ENCODE data around the gene SNTB2. TPM values are rescaled to one million over a fixed set of nuclear protein-coding genes. Genes with fewer than 3 reads are reported as not detected.

The SNTB2 gene
- polyA plus RNA-seq, 1 experiment = 50.5 TPM

DNA sequence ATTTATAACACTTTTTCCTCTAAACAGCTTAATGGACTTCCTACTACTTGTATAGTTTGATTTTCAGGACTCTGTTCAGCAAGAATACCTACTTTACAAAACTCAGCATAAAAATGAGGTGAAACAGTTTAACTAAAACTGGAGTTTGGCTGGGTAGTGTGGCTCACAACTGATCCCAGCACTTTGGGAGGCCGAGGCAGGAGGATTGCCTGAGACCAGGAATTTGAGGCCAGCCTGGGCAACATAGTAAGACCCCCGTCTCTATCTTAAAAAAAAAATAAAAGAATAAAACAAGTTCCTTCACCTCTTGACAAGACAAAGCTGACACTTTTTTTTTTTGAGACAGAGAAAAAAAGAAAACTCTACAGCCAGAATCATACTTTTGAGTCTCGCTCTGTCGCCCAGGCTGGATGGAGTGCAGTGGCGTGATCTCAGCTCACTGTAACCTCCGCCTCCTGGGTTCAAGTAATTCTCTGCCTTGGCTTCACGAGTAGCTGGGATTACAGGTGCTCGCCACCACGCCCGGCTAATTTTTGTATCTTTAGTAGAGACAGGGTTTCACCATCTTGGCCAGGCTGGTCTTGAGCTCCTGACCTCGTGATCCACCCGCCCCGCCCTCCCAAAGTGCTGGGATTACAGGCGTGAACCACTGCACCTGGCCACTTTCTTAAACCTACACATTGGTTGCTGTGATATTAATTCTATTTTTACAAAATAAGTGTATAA, 140.8 kb downstream of the SNTB2 start:
- no peaks in the 10 kb centered on the region for H3K27me3 ChIP-seq (ENCODE audit: control insufficient read depth, insufficient read depth, low read length)
- ChIA-PET POLR2A (no interaction called here), CTCF (interaction anchor here (1.3 kb wide), 1 partner anchor 178 kb away, joined by 3 read pairs; no protein-coding TSS in a partner anchor)
- DNase-seq (ENCODE audit: low read depth) = no peak
- no peak overlapping the region for H3K4me3 ChIP-seq (ENCODE audit: low read depth, low read length)
- H3K36me3 ChIP-seq (ENCODE audit: control insufficient read depth, insufficient read depth, low read length) = peaks cover 19% of the 10 kb centered on the region
- TF ChIP-seq, protein P1, sequence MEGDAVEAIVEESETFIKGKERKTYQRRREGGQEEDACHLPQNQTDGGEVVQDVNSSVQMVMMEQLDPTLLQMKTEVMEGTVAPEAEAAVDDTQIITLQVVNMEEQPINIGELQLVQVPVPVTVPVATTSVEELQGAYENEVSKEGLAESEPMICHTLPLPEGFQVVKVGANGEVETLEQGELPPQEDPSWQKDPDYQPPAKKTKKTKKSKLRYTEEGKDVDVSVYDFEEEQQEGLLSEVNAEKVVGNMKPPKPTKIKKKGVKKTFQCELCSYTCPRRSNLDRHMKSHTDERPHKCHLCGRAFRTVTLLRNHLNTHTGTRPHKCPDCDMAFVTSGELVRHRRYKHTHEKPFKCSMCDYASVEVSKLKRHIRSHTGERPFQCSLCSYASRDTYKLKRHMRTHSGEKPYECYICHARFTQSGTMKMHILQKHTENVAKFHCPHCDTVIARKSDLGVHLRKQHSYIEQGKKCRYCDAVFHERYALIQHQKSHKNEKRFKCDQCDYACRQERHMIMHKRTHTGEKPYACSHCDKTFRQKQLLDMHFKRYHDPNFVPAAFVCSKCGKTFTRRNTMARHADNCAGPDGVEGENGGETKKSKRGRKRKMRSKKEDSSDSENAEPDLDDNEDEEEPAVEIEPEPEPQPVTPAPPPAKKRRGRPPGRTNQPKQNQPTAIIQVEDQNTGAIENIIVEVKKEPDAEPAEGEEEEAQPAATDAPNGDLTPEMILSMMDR (IDR thresholded peaks at IDR 0.05; ENCODE audit: insufficient read depth, low read depth, low read length) = no peak

DNA sequence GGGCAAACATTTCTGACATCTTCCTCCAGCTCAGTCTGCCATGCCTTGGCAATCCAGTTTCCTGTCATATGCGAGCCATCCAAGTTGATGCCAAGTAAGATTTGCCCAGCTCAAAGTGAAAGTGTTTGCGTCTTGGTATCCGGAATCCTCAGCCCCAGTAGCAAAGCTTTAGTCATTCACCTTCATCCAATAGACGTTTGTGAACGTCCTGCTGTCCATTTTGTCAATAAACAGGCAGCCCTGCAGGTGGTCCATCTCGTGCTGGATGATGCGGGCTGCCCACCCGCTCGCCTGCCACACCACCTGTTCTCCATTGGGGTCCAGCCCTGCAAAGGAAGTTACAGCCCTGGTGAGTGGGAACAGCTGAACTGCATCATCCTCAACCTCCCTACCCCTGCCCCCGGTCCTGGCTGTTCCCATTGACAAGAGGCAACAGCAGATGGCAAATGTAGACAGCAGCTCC, 141.9 kb downstream of the SNTB2 start:
- H3K27me3 ChIP-seq (ENCODE audit: control insufficient read depth, insufficient read depth, low read length) = no peaks in the 10 kb centered on the region
- H3K4me3 ChIP-seq (ENCODE audit: low read depth, low read length) = peak overlapping the region; percentile 83; the same call in 1 of the 2 replicates
- POLR2A ChIA-PET = no interaction called here
- H3K36me3 ChIP-seq (ENCODE audit: control insufficient read depth, insufficient read depth, low read length) = peaks cover 15% of the 10 kb centered on the region
- CTCF ChIA-PET = interaction anchor here (1.1 to 1.4 kb wide), 3 partner anchors 10 to 179 kb away, joined by 3 to 5 read pairs (median 3); partner anchors contain the start of genes COG8 and NIP7
- TF ChIP-seq, protein P1 (IDR thresholded peaks at IDR 0.05; ENCODE audit: insufficient read depth, low read depth, low read length) = no peak
- no peak for DNase-seq (ENCODE audit: low read depth)

DNA sequence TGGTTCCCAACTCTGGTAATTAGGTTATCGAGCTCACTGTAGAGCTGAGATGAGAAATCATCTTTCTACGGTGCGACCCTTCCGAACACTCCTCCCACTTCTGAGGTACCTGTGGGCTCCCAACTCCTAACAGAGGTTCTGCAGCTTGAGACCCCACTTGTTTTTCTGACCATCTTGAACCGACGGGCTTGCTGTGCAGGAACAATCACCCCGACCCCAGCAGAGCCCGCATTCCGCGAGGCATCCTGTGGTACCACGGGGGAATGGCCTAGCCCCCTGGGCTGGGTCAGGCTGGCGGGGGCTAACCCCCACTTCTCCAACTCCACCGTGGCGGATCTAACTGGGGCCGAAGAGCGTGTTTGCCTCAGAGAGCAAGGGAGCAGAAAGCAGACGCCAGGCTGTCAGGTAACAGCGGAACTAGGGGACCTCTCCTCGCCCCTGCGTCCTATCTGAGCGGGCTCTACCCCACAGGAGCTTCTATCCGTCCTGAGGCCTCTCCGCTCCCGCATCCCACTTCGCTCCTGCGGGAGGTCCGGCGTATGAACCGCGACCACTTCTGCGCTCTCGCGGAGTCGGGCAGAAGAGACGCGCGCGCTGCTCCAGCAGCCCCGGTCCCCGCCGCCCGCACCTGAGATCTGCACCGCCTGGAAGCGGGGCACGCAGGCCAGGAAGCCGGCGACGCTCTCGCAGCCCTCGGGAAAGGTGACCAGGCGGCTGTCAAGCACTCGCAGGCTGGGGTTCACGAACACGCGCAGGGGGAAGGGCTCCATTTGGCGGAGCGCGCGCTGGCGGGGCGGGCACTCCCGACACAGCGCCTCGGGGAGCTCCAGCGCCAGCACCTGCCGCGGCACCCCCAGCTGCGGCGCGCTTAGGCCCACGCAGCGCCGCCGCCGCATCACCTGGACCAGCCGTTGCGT, 142.7 kb downstream of the SNTB2 start:
- TF ChIP-seq, protein P1 (IDR thresholded peaks at IDR 0.05; ENCODE audit: insufficient read depth, low read depth, low read length) = no peak
- Histone ChIP-seq H3K4me3 (ENCODE audit: low read depth, low read length) (peak overlapping the region; percentile 83), H3K27me3 (ENCODE audit: control insufficient read depth, insufficient read depth, low read length) (no peaks in the 10 kb centered on the region), H3K36me3 (ENCODE audit: control insufficient read depth, insufficient read depth, low read length) (peaks cover 17% of the 10 kb centered on the region)
- ChIA-PET POLR2A (no interaction called here), CTCF (interaction anchor here (1.1 to 1.6 kb wide), 3 partner anchors 10 to 180 kb away, joined by 3 to 5 read pairs (median 5); partner anchors contain the start of genes COG8 and NIP7)
- DNase-seq (ENCODE audit: low read depth) = no peak

DNA sequence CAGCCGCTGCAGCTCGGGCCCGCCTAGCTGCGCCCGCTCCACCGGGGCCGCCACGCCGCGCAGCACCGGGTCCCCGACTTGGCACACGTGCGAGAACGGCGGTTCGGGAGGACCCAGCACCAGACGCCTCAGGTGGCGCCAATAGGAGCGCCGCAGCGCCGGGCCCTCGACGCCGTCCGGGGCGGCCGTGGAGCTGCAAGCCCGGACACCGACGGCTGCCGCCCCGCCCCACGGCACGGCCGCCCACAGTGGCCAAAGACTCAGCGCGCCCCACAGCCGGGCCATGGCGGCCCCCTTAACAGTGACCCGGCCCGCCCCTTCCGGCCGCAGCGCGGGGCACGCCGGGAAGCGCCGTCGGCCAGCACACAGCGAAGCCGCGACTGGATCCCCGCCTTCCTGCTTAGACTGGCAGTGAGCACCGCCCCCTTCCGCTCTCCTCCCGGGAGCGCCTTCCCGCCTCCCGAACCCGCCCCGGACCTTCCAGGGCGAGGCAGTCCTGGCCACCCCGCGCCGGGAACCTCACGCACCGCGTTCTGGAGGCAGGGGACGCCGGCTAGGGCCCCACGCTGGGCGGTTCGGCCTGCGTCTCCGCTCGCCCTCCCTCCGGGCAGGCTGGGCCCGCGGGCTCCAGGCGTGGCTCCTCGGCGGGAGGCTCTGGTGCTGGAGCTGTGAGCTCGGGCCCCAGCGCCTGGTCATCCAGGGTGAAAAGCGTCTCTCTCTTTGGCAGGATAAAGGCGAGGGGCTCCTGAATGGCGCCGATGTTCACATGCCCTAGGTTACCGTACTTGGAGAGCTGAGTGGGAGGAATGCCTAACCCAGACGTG, 143.5 kb downstream of the SNTB2 start, which contains the start of gene PDF:
Gene PDF (minus strand): TSS at position 303 of the 824 bp plus-strand sequence. CDS start 18 bp downstream, at position 285.
- CTCF ChIA-PET = interaction anchor here (0.7 to 1.6 kb wide), 2 partner anchors 181 to 424 kb away, joined by 3 to 5 read pairs; partner anchors contain the start of gene NOB1

More for the DNA sequence above, 143.5 kb downstream of the SNTB2 start, which contains the start of gene PDF:
- Histone ChIP-seq H3K27me3 (ENCODE audit: control insufficient read depth, insufficient read depth, low read length) (no peaks in the 10 kb centered on the region), H3K36me3 (ENCODE audit: control insufficient read depth, insufficient read depth, low read length) (peaks cover 23% of the 10 kb centered on the region), H3K4me3 (ENCODE audit: low read depth, low read length) (peak within 1 kb of the TSS; percentile 83)
- TF ChIP-seq, protein P1 (IDR thresholded peaks at IDR 0.05; ENCODE audit: insufficient read depth, low read depth, low read length) = no peak
- POLR2A ChIA-PET = interaction anchor here (0.6 kb wide), 1 partner anchor 73 kb away, joined by 3 read pairs; no protein-coding TSS in a partner anchor
- peak; percentile 65 for DNase-seq (ENCODE audit: low read depth)
